ENCODE measurements around the gene ZNF106. TPM values are rescaled to one million over a fixed set of nuclear protein-coding genes. Genes with fewer than 3 reads are reported as not detected.
A peak's percentile ranks its signal among the peaks of the same experiment; 100 is the strongest.

The ZNF106 gene
- total and polyA plus RNA-seq, 3 experiments from 2014 or later: 48.5 to 51.6 (median 50.0) TPM

- no peak overlapping the region for H3K27ac ChIP-seq (ENCODE audit: low read depth, low read length)
- CTCF ChIA-PET: interaction anchor here (0.8 kb wide), 1 partner anchor 14 kb away, joined by 3 read pairs; no protein-coding TSS in a partner anchor
- POLR2A ChIA-PET: no interaction called here
- no peaks in the 10 kb centered on the region for H3K36me3 ChIP-seq (ENCODE audit: insufficient read depth, low read length)
- H3K27me3 Mint-ChIP-seq: no peaks in the 10 kb centered on the region
- H3K36me3 Mint-ChIP-seq: peaks cover 4 to 20% (median 7%) of the 10 kb centered on the region in 3 donors
- H3K4me3 Mint-ChIP-seq: no peak overlapping the region
- no peaks in the 10 kb centered on the region for H3K9me3 ChIP-seq (ENCODE audit: low read length)
- no peak for DNase-seq
- no peaks in the 10 kb centered on the region for H3K27me3 ChIP-seq (ENCODE audit: insufficient read depth, low read length, poor library complexity, severe bottlenecking)
- H3K4me3 ChIP-seq (ENCODE audit: low read length): no peak overlapping the region
- no peaks in the 10 kb centered on the region for H3K4me1 ChIP-seq (ENCODE audit: insufficient read depth, low read length)
- H3K27ac Mint-ChIP-seq: peak overlapping the region in 1 of 8 donors; percentile 37
- no peaks in the 10 kb centered on the region for H3K9me3 Mint-ChIP-seq
- no peaks in the 10 kb centered on the region for H3K4me1 Mint-ChIP-seq
These were observed 105.5 kb downstream of the ZNF106 start for GRCh38 chr15:42385206-42385979.

GRCh38 chr15:42384597-42384996 lies 106.3 kb downstream of the ZNF106 start:
- Mint-ChIP-seq H3K4me1 (no peaks in the 10 kb centered on the region), H3K9me3 (no peaks in the 10 kb centered on the region), H3K36me3 (peaks cover 4 to 19% (median 5%) of the 10 kb centered on the region in 3 donors), H3K27me3 (no peaks in the 10 kb centered on the region), H3K4me3 (no peak overlapping the region), H3K27ac (no peak overlapping the region)
- POLR2A ChIA-PET: no interaction called here
- Histone ChIP-seq H3K27me3 (ENCODE audit: insufficient read depth, low read length, poor library complexity, severe bottlenecking) (no peaks in the 10 kb centered on the region), H3K27ac (ENCODE audit: low read depth, low read length) (no peak overlapping the region), H3K4me1 (ENCODE audit: insufficient read depth, low read length) (no peaks in the 10 kb centered on the region), H3K4me3 (ENCODE audit: low read length) (no peak overlapping the region), H3K36me3 (ENCODE audit: insufficient read depth, low read length) (no peaks in the 10 kb centered on the region), H3K9me3 (ENCODE audit: low read length) (no peaks in the 10 kb centered on the region)
- no peak for DNase-seq
- CTCF ChIA-PET: no interaction called here

- no peaks in the 10 kb centered on the region for H3K36me3 ChIP-seq (ENCODE audit: insufficient read depth, low read length)
- no peak for DNase-seq
- ChIA-PET POLR2A (no interaction called here), CTCF (no interaction called here)
- no peaks in the 10 kb centered on the region for H3K9me3 ChIP-seq (ENCODE audit: low read length)
- H3K36me3 Mint-ChIP-seq: peaks cover 5 to 17% (median 11%) of the 10 kb centered on the region in 3 donors
- no peak overlapping the region for H3K4me3 ChIP-seq (ENCODE audit: low read length)
- no peak overlapping the region for H3K4me3 Mint-ChIP-seq
- H3K27me3 ChIP-seq (ENCODE audit: insufficient read depth, low read length, poor library complexity, severe bottlenecking): no peaks in the 10 kb centered on the region
- H3K9me3 Mint-ChIP-seq: peaks cover 0 to 5% (median 3%) of the 10 kb centered on the region in 5 donors
- no peaks in the 10 kb centered on the region for H3K4me1 Mint-ChIP-seq
- no peaks in the 10 kb centered on the region for H3K27me3 Mint-ChIP-seq
- no peaks in the 10 kb centered on the region for H3K4me1 ChIP-seq (ENCODE audit: insufficient read depth, low read length)
- no peak overlapping the region for H3K27ac Mint-ChIP-seq
- H3K27ac ChIP-seq (ENCODE audit: low read depth, low read length): no peak overlapping the region
These were observed 112.9 kb downstream of the ZNF106 start for GRCh38 chr15:42378011-42378410.

GRCh38 chr15:42375941-42376340 lies 115.0 kb downstream of the ZNF106 start:
- H3K27ac ChIP-seq (ENCODE audit: low read depth, low read length): no peak overlapping the region
- no peaks in the 10 kb centered on the region for H3K4me1 Mint-ChIP-seq
- H3K27me3 ChIP-seq (ENCODE audit: insufficient read depth, low read length, poor library complexity, severe bottlenecking): no peaks in the 10 kb centered on the region
- peaks cover 5 to 17% (median 9%) of the 10 kb centered on the region in 3 donors for H3K36me3 Mint-ChIP-seq
- no peak for DNase-seq
- no peaks in the 10 kb centered on the region for H3K36me3 ChIP-seq (ENCODE audit: insufficient read depth, low read length)
- H3K27me3 Mint-ChIP-seq: no peaks in the 10 kb centered on the region
- H3K27ac Mint-ChIP-seq: no peak overlapping the region
- ChIA-PET CTCF (no interaction called here), POLR2A (no interaction called here)
- H3K9me3 Mint-ChIP-seq: peaks cover 0 to 5% (median 3%) of the 10 kb centered on the region in 5 donors
- no peak overlapping the region for H3K4me3 Mint-ChIP-seq
- H3K9me3 ChIP-seq (ENCODE audit: low read length): no peaks in the 10 kb centered on the region
- no peak overlapping the region for H3K4me3 ChIP-seq (ENCODE audit: low read length)
- no peaks in the 10 kb centered on the region for H3K4me1 ChIP-seq (ENCODE audit: insufficient read depth, low read length)

GRCh38 chr15:42375252-42375651 lies 115.7 kb downstream of the ZNF106 start:
- no peak overlapping the region for H3K4me3 Mint-ChIP-seq
- no peaks in the 10 kb centered on the region for H3K27me3 ChIP-seq (ENCODE audit: insufficient read depth, low read length, poor library complexity, severe bottlenecking)
- DNase-seq: no peak
- H3K27ac ChIP-seq (ENCODE audit: low read depth, low read length): no peak overlapping the region
- no peak overlapping the region for H3K27ac Mint-ChIP-seq
- no peaks in the 10 kb centered on the region for H3K27me3 Mint-ChIP-seq
- peaks cover 0 to 5% (median 3%) of the 10 kb centered on the region in 5 donors for H3K9me3 Mint-ChIP-seq
- H3K36me3 ChIP-seq (ENCODE audit: insufficient read depth, low read length): no peaks in the 10 kb centered on the region
- no peak overlapping the region for H3K4me3 ChIP-seq (ENCODE audit: low read length)
- H3K36me3 Mint-ChIP-seq: peaks cover 5 to 17% (median 9%) of the 10 kb centered on the region in 3 donors
- H3K4me1 ChIP-seq (ENCODE audit: insufficient read depth, low read length): no peaks in the 10 kb centered on the region
- no peaks in the 10 kb centered on the region for H3K9me3 ChIP-seq (ENCODE audit: low read length)
- ChIA-PET CTCF (no interaction called here), POLR2A (no interaction called here)
- no peaks in the 10 kb centered on the region for H3K4me1 Mint-ChIP-seq

- no peaks in the 10 kb centered on the region for H3K4me1 ChIP-seq (ENCODE audit: insufficient read depth, low read length)
- Mint-ChIP-seq H3K36me3 (peaks cover 5 to 17% (median 9%) of the 10 kb centered on the region in 3 donors), H3K4me3 (no peak overlapping the region), H3K27me3 (no peaks in the 10 kb centered on the region), H3K27ac (peak overlapping the region in 1 of 8 donors; percentile 33), H3K4me1 (no peaks in the 10 kb centered on the region), H3K9me3 (peaks cover 0 to 5% (median 3%) of the 10 kb centered on the region in 5 donors)
- no peak for DNase-seq
- no peak overlapping the region for H3K4me3 ChIP-seq (ENCODE audit: low read length)
- CTCF ChIA-PET: no interaction called here
- no peak overlapping the region for H3K27ac ChIP-seq (ENCODE audit: low read depth, low read length)
- H3K36me3 ChIP-seq (ENCODE audit: insufficient read depth, low read length): no peaks in the 10 kb centered on the region
- H3K27me3 ChIP-seq (ENCODE audit: insufficient read depth, low read length, poor library complexity, severe bottlenecking): no peaks in the 10 kb centered on the region
- POLR2A ChIA-PET: no interaction called here
- no peaks in the 10 kb centered on the region for H3K9me3 ChIP-seq (ENCODE audit: low read length)
These were observed 116.1 kb downstream of the ZNF106 start for GRCh38 chr15:42374810-42375209.

- no peaks in the 10 kb centered on the region for H3K36me3 ChIP-seq (ENCODE audit: insufficient read depth, low read length)
- H3K36me3 Mint-ChIP-seq: peaks cover 2 to 12% (median 6%) of the 10 kb centered on the region in 3 donors
- no peak overlapping the region for H3K4me3 ChIP-seq (ENCODE audit: low read length)
- POLR2A ChIA-PET: no interaction called here
- no peaks in the 10 kb centered on the region for H3K4me1 Mint-ChIP-seq
- no peak for DNase-seq
- no peak overlapping the region for H3K27ac Mint-ChIP-seq
- CTCF ChIA-PET: no interaction called here
- no peaks in the 10 kb centered on the region for H3K27me3 ChIP-seq (ENCODE audit: insufficient read depth, low read length, poor library complexity, severe bottlenecking)
- H3K4me3 Mint-ChIP-seq: no peak overlapping the region
- H3K4me1 ChIP-seq (ENCODE audit: insufficient read depth, low read length): no peaks in the 10 kb centered on the region
- no peak overlapping the region for H3K27ac ChIP-seq (ENCODE audit: low read depth, low read length)
- no peaks in the 10 kb centered on the region for H3K9me3 ChIP-seq (ENCODE audit: low read length)
- H3K9me3 Mint-ChIP-seq: peaks cover 0 to 5% (median 2%) of the 10 kb centered on the region in 5 donors
- no peaks in the 10 kb centered on the region for H3K27me3 Mint-ChIP-seq
These were observed 117.0 kb downstream of the ZNF106 start for GRCh38 chr15:42373936-42374335.

- Mint-ChIP-seq H3K9me3 (peaks cover 0 to 3% (median under 1%) of the 10 kb centered on the region in 5 donors), H3K36me3 (peaks cover 0 to 6% (median 3%) of the 10 kb centered on the region in 3 donors), H3K4me1 (no peaks in the 10 kb centered on the region), H3K27ac (peak overlapping the region in 2 of 8 donors; percentile 18 to 59), H3K4me3 (no peak overlapping the region), H3K27me3 (no peaks in the 10 kb centered on the region)
- POLR2A ChIA-PET: no interaction called here
- CTCF ChIA-PET: no interaction called here
- no peak overlapping the region for H3K27ac ChIP-seq (ENCODE audit: low read depth, low read length)
- no peaks in the 10 kb centered on the region for H3K4me1 ChIP-seq (ENCODE audit: insufficient read depth, low read length)
- H3K36me3 ChIP-seq (ENCODE audit: insufficient read depth, low read length): no peaks in the 10 kb centered on the region
- no peak overlapping the region for H3K4me3 ChIP-seq (ENCODE audit: low read length)
- H3K9me3 ChIP-seq (ENCODE audit: low read length): no peaks in the 10 kb centered on the region
- H3K27me3 ChIP-seq (ENCODE audit: insufficient read depth, low read length, poor library complexity, severe bottlenecking): no peaks in the 10 kb centered on the region
- no peak for DNase-seq
These were observed 117.7 kb downstream of the ZNF106 start for GRCh38 chr15:42373274-42373673.
